Esophagus squamous epithelium (tissue), 5 donors: ENCODE measurements around the gene FBXO2. TPM values are rescaled to one million over a fixed set of nuclear protein-coding genes. Genes with fewer than 3 reads are reported as not detected.

ENCODE experiments used
- DNase-seq: peaks from one replicate; lab custom pipeline; 2025; lab: John Stamatoyannopoulos, UW
- H3K27ac ChIP-seq, 4 donors: fragments of 200-600 bp; sonication (generic); one replicate each; pipeline ENCODE4 v1.5.1; 2016 to 2019; ENCODE audit warnings: mild to moderate bottlenecking in 1 of 4
- H3K27me3 ChIP-seq, 4 donors: fragments of 200-600 bp; sonication (generic); 1 replicate in 3 of 4; 2 replicates in 1 of 4; pipeline versions ENCODE4 v1.5.1 to v1.6.0; 2017 to 2021; ENCODE audit warnings: antibody characterized with exemption in 1 of 4
- H3K36me3 ChIP-seq, 3 donors: fragments of 200-600 bp; sonication (generic); one replicate each; pipeline ENCODE4 v1.5.1; 2016 to 2019
- H3K4me1 ChIP-seq, 3 donors: fragments of 200-600 bp; sonication (generic); one replicate each; pipeline ENCODE4 v1.5.1; 2017 to 2019
- H3K4me3 ChIP-seq, 4 donors: fragments of 200-600 bp; sonication (generic); 1 replicate in 3 of 4; 2 replicates in 1 of 4; pipeline ENCODE4 v1.5.1; 2016 to 2019; ENCODE audit warnings: mild to moderate bottlenecking in 2 of 4, moderate library complexity in 1 of 4
- H3K9me3 ChIP-seq, 3 donors: fragments of 200-600 bp; sonication (generic); one replicate each; pipeline ENCODE4 v1.5.1; 2016 to 2019
- POLR2A ChIP-seq, 4 donors: fragments of 450-650 bp; IDR thresholded peaks; one replicate each; pipeline ENCODE4 v1.6.1; 2017; ENCODE audit warnings: antibody characterized with exemption in 4 of 4, mild to moderate bottlenecking in 4 of 4, moderate library complexity in 3 of 4
- WGBS, 2 donors: methylation state at CpG; one replicate each; pipeline ENCODE4 v1.1.5; 2018; 5-methylcytosine and 5-hydroxymethylcytosine counted together
- intact Hi-C: fragments of 100-400 bp; cut with DNase I; formaldehyde crosslinking; loops from one replicate; pipeline ENCODE4 v1.15.0; 2022
- total RNA-seq, 4 donors: library from RNA; depleted of rRNA; stranded (reverse); fragments of >200 nt; gene quantifications; one replicate each; pipeline ENCODE4 v1.1.0, GENCODE V29; 2016
- TF ChIP-seq, protein P1 (sequence below), 6 experiments: fragments of 450-650 bp in 4 of 6; fragments of 200-600 bp in 2 of 6; sonication (generic) in 2 of 6; IDR thresholded peaks; one replicate each; pipeline ENCODE4 v1.5.1; 2016 to 2019; ENCODE audit warnings: antibody characterized with exemption in 6 of 6, mild to moderate bottlenecking in 4 of 6, moderate library complexity in 4 of 6
- donor health status: DM: yes; HTN: yes; CAD: no.

Gene FBXO2
- total RNA-seq, 4 donors from 2014 or later = 2.6 to 13.6 (median 8.0) TPM

DNA sequence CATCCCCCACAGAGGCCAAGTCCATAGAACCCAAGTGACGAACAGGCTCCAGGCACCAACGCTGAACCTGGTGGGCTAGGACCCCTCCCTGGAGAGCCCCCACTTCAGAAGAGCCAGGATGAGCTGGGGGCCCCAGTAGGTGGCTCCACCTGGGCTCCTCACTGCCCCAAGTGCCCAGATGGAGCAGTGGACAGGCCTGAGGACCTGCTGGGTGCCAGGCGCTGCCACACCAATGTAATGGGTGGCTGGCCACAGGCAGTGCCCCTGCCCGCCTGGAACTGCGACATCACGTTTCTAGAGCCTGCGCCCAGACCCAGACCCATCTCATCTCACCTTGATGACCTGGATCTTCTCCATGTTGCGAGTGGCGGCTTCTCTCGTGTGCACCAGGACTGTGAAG, 21.1 kb upstream of the FBXO2 start:
- Histone ChIP-seq H3K27ac (no peak overlapping the region), H3K4me3 (no peak overlapping the region), H3K4me1 (peaks cover 2 to 16% (median 7%) of the 10 kb centered on the region in 3 donors), H3K27me3 (no peaks in the 10 kb centered on the region), H3K9me3 (no peaks in the 10 kb centered on the region), H3K36me3 (peaks cover 10 to 72% (median 18%) of the 10 kb centered on the region in 3 donors)
- no peak for DNase-seq
- intact Hi-C loops = no loop called here
- 91% methylated on average over 4 of the region's 10 CpGs; no CpG with 5 or more reads in 1 of the 2 donors for WGBS, 2 donors
- TF ChIP-seq, protein P1, sequence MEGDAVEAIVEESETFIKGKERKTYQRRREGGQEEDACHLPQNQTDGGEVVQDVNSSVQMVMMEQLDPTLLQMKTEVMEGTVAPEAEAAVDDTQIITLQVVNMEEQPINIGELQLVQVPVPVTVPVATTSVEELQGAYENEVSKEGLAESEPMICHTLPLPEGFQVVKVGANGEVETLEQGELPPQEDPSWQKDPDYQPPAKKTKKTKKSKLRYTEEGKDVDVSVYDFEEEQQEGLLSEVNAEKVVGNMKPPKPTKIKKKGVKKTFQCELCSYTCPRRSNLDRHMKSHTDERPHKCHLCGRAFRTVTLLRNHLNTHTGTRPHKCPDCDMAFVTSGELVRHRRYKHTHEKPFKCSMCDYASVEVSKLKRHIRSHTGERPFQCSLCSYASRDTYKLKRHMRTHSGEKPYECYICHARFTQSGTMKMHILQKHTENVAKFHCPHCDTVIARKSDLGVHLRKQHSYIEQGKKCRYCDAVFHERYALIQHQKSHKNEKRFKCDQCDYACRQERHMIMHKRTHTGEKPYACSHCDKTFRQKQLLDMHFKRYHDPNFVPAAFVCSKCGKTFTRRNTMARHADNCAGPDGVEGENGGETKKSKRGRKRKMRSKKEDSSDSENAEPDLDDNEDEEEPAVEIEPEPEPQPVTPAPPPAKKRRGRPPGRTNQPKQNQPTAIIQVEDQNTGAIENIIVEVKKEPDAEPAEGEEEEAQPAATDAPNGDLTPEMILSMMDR (IDR thresholded peaks at IDR 0.05) = no peak

DNA sequence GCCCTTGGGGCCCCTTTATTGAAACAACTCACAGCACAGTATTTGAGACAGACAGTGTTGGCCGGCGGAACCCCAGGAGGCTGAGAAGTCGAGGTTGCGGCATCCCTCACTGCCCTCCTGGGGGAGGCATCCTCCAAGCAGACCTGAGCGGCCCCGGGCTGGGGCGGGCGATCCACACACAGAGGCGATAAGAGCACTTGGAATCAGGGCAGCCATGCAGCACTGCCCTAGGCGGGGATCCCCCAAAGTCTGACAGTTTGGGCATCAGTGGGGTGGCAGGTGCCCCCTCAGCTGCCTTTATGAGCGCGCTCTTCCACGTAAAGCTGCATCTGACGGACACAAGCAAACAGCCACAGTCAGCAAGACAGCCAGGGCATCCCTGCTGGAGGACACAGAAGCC, 20.3 kb upstream of the FBXO2 start:
- intact Hi-C loops = no loop called here
- 95% methylated on average over 7 of the region's 14 CpGs; no CpG with 5 or more reads in 1 of the 2 donors for WGBS, 2 donors
- peaks cover 0 to 7% (median 0%) of the 10 kb centered on the region in 3 donors for H3K4me1 ChIP-seq
- no peaks in the 10 kb centered on the region for H3K9me3 ChIP-seq
- no peak for DNase-seq
- H3K4me3 ChIP-seq = no peak overlapping the region
- H3K27me3 ChIP-seq = no peaks in the 10 kb centered on the region
- no peak overlapping the region for H3K27ac ChIP-seq
- TF ChIP-seq POLR2A (IDR thresholded peaks at IDR 0.05) = no peak
- TF ChIP-seq, protein P1 (IDR thresholded peaks at IDR 0.05) = no peak
- peaks cover 10 to 80% (median 18%) of the 10 kb centered on the region in 3 donors for H3K36me3 ChIP-seq

DNA sequence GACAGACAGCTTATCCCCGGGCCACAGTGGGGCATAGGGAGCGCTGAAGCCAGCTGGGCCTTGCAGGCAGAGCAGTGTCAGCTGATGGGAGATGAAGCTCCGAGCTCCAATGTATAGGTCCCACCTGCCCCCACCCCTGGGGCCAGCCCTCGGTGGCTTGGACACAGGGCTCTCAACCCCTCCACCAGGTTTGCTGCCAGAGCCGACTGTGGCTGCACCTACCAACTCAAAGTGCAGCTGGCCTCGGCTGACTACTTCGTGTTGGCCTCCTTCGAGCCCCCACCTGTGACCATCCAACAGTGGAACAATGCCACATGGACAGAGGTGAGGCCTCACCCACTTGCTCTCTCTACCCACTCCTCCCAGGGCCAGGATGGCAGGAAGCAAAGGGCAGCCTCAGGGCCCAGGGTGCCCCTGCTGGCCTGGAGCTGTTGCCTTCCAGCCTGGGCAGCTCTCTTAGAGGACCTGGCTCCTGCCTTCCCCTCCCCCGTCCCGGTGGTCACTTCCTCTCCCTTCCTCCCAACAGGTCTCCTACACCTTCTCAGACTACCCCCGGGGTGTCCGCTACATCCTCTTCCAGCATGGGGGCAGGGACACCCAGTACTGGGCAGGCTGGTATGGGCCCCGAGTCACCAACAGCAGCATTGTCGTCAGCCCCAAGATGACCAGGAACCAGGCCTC, 19.0 kb upstream of the FBXO2 start:
- TF ChIP-seq, protein P1 (IDR thresholded peaks at IDR 0.05) = no peak
- TF ChIP-seq POLR2A (IDR thresholded peaks at IDR 0.05) = no peak
- DNase-seq = no peak
- 93% methylated on average over 3 of the region's 14 CpGs for WGBS, 2 donors
- H3K36me3 ChIP-seq = peaks cover 10 to 92% (median 18%) of the 10 kb centered on the region in 3 donors
- intact Hi-C loops = no loop called here
- H3K9me3 ChIP-seq = no peaks in the 10 kb centered on the region
- no peak overlapping the region for H3K27ac ChIP-seq
- H3K4me1 ChIP-seq = no peaks in the 10 kb centered on the region
- no peaks in the 10 kb centered on the region for H3K27me3 ChIP-seq
- no peak overlapping the region for H3K4me3 ChIP-seq

DNA sequence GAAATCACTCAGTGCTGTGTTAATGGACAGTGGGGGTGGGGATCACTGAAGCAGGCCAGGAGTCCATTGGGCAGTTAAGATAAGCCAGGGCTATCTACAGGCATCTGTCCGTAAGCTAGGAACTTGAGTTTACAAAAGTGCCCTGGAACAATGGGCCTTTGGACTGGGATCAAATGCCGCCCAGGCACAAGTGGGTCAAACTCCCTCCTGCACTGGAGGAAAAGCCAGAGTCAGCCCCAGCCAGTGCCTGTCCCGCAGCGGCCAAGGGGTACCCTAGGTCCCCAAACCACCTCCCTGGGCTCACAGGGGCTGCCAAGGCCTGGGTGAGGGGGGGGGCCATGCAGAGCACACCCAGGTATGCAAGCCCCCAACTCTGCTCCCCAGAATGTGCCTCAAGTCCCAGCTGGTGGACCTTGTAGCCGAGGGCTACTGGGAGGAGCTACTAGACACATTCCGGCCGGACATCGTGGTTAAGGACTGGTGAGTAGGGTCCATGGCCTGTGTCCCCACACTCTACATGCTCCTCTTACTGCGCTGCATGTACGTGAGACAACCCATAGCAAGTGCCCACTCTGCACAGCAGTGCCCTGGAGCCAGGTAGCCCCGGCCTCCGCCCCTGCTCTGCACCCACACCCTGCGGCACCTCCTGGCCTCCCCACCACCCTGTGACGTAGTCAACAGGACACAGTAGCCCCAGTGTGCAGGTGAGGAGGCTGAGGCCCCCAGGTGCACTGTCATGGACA, 17.5 kb upstream of the FBXO2 start:
- Histone ChIP-seq H3K27me3 (no peaks in the 10 kb centered on the region), H3K36me3 (peaks cover 10 to 84% (median 18%) of the 10 kb centered on the region in 3 donors), H3K27ac (no peak overlapping the region), H3K9me3 (no peaks in the 10 kb centered on the region), H3K4me3 (no peak overlapping the region), H3K4me1 (no peaks in the 10 kb centered on the region)
- TF ChIP-seq, protein P1 (IDR thresholded peaks at IDR 0.05) = no peak
- no peak for TF ChIP-seq POLR2A (IDR thresholded peaks at IDR 0.05)
- intact Hi-C loops = no loop called here
- DNase-seq = no peak
- WGBS, 2 donors = 78 to 92% methylated on average over 2 to 4 of the region's 14 CpGs

DNA sequence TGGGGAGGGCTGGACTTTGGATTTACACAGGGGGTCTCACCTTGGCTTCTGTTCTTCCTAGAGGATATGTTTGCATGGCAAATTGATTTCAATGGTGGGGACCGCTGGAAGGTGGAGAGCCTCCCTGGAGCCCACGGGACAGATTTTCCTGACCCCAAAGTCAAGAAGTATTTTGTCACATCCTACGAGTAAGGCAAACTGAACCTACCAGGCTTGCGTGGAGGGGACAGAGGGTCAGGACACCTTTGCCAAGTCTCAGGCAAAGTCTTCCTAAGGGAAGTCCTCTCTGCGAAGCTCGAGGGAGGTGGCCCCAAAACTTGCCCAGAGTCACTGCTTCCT, 16.9 kb upstream of the FBXO2 start:
- WGBS, 2 donors = 100% methylated on average over 1 of the region's 6 CpGs; no CpG with 5 or more reads in 1 of the 2 donors
- DNase-seq = no peak
- no peaks in the 10 kb centered on the region for H3K9me3 ChIP-seq
- no peaks in the 10 kb centered on the region for H3K4me1 ChIP-seq
- no peak overlapping the region for H3K27ac ChIP-seq
- H3K36me3 ChIP-seq = peaks cover 10 to 79% (median 18%) of the 10 kb centered on the region in 3 donors
- intact Hi-C loops = no loop called here
- no peaks in the 10 kb centered on the region for H3K27me3 ChIP-seq
- TF ChIP-seq POLR2A (IDR thresholded peaks at IDR 0.05) = no peak
- TF ChIP-seq, protein P1 (IDR thresholded peaks at IDR 0.05) = no peak
- no peak overlapping the region for H3K4me3 ChIP-seq
